ENCODE results near the gene SIAH1.
A peak's percentile ranks its signal among the peaks of the same experiment; 100 is the strongest.
"Not testable (repeated sequence)": the region's sequence is repeated elsewhere in the genome, so short reads cannot be mapped to it uniquely, and the experiment has no call there.

The SIAH1 gene

DNA sequence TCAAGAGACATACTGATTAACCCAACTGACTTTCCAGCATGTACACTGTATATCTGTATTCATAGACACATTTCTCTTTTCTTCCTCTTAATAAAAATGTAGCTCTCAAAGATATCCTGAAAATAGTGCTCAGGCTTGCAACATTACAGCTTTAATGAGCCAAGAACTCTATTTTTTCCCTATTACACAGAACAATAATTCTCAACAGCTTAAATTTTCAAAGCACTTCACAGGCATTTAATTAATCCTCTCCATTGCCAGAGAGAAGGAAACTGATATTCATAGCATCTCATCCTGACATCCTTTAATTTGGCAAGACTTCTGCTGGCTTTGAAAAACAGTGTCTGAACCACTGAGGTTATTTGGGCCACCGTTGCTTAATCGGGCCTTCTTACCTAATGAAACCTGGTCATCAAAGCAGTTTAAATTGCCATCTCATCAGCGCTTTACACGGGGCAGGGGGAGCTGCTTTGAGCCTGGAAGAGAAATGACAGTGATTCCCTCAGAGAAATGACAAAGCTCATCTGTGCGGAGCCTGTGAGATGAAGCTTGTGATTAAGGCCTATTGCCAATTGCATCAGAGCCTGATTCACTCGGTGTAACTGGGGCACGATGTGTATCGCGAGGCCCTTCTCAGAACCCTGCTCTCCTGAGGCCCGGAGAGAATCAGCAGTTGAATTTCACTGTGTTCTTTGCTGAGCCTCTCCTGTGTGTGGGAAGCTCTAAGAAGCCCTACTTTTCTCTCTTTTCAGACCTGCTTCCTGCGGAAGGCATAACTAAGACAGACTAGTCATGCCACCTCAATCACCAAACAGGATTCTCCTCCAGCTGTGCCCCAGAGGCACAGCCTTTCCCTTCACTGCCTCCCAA lies 8.5 kb upstream of the SIAH1 start:
- DNase-seq (ENCODE audit: low spot score): peak; percentile 64

DNA sequence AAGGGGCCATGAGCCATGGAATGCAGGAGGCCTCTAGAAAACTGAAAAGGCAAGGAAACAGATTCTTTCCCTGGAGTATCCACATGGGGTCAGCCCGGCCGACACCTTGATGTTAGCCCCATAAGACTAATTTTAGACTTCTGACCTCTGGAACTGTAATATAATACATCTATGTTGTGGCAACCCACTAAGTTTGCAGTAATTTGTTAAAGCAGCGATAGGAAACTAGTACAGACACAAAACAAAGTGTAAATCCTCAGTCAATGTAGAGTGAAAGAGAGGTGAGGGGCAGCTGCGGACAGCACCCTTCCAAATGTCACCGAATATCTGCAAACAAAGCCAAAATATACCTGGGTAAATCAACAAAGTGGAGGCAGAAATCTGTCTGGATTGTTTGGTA lies 7.2 kb upstream of the SIAH1 start:
- no peak for DNase-seq (ENCODE audit: low spot score)

DNA sequence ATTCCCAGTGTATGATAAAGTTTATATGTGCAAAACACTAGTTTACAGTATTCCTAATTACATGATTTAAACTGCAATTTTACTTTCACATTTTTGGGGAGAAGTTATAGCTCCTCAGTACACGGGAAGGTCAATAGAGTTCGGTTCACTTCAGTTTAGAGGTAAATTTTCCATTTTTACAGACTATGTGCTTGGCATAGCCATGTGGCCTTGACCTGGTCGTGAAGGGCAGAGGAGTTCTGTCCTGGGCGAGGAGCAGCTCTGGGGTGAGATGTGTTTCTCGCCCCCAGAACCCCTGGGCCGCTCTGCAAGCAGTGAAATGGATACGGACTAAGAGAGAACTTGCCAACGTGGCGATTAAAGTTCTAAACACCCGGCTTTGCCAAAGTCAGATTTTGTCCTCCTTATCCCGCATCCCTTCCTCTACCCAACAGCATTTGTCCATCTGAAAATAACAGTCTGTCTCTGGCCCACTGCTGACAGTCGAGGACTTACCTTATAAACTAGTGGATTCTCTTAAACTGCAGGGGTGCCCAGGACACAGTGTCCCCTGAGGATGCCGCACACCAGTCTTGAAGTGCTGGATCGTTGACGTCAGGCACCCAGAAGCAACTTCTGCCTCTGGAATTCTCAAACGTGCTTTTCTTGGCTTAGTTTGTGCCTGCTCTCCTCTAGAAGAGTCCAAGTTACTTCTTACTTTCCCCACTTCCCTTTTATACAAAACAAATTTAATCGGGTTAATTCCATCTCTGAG lies 1.5 kb upstream of the SIAH1 start:
- no peak for DNase-seq (ENCODE audit: low spot score)

DNA sequence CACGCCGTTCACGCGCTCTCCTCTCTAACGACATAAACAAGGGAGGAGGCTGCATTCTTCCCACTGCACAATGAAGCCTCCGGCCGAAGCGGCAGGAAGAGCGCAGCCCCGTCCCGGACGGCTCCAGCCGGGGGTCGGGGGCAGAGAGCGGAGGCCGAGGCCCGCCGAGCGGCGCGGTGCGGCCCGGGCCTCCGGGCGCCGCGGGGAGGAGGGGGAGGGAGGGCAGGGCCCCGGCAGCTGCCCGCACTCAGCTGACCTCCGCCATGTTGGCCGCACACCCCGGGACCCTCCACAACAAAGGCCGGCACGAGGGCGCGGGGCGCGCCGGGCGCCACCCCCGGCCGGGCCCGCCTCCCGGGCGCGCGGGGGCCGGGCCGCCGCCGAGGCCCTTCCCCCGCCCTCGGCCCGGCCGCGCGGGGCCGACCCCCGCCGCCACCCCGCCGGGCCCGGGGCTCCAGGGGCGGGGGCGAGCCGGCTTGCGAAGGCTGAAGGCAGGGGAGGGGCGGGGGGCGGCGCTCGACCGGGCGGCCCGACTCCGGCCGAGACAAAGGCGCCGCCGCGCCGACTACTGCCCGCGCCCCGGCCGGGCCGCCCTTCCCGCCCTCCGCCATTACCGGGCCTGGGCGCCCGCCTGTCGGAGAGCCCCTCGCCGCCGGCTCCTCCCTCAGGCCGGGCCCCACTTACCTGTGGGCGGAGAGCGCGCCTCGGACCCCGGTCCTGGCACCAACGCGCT lies 527 bp downstream of the SIAH1 start:
- DNase-seq (ENCODE audit: low spot score): peak; percentile 55

DNA sequence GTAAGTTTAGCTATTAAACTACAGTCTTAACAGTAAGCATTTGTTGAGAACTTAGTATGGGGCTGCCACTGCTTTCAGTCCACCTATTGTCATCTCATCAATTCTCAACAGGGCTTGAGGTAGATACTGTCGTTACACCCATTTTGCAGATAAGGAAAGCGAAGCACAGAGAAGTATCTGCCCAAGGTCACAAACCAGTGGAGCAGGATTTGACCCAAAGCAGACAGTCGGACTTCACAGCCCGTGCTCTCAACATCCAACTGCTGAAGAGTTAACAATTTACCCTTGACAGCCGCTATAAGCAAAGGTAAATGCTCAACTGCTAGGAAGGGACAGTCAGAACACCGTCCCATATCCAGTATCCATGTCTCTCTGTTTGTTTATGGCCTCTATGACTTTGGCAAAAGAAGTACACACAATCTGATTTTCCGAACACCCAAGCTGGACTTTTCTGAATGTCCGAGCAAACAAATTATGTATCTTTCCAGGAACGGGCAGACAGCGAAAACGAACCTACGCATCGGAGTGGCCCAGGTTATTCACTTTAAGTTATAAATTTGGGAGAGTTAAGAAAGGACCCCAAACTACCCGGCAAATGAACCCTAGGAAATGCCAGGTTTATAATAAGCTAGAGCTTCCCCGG lies 1.2 kb downstream of the SIAH1 start:
- peak; percentile 45 for DNase-seq (ENCODE audit: low spot score)

DNA sequence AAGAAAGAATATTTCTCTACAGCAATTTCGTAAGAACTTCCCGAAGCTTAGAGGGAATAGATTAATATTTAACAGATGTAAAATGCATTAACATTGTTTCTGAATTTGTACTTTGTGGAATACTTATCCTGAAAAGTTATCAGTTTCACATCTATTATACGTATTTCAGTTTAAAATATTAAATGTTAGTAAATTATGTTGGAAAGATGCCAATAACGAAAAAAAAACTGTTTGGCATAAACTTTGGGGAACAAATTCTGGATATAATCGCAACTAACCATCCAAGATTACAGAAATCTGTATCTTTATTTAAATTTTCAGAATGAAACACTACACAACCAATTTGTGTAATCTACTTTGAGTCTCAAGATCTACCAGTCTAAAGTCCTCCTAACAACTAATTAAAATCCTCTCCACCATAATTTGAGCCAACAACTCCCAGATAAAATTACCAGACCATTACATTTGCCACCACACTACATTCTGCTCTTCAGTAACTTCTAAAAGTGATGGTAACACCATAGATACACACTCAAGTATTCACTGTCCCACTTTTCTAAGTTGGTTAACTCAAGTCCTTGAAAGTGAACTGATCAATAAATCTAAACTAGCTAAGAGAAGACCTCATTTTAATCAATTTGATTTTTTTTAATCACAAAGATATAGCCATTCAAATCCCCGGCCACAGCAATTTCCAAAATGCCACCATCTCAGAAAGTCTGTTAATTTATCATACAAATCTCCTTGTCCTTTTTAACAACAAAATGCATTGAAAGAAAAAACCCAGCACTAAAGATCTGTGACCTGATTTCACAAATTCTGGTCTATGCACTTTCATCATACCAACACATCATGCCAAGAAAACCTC lies 2.0 kb downstream of the SIAH1 start:
- no peak for DNase-seq (ENCODE audit: low spot score)

DNA sequence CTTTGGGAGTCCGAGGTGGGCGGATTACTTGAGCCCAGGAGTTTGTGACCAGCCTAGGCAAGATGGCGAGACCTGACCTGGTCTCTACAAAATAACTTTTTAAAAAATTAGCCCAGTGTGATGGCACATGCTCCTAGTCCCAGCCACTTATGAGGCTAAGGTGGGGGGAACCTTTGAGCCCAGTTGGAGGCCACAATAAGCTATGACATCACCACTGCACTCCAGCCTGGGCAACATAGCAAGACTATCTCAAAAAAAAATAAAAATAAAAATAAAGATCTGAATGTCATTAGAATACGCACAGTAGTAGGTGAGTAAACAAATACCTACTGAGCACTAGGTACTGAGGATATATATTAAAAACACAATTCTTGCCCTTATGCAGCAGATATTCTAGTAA lies 3.1 kb downstream of the SIAH1 start:
- no peak for DNase-seq (ENCODE audit: low spot score)

DNA sequence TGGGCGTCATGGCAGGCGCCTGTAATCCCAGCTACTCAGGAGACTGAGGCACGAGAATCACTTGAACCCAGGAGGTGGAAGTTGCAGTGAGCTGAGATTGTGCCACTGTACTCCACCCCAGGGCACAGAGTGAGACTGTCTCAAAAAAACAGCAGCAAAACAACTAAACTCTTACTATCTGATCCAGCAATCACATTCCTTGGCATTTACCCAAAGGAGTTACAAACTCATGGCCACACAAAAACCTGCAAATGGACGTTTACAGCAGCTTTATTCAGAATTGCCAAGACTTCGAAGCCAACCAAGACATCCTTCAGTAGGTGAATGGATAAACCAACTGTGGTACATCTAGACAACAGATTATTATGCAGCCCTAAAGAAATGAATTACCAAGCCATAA lies 4.0 kb downstream of the SIAH1 start:
- DNase-seq (ENCODE audit: low spot score): no peak

DNA sequence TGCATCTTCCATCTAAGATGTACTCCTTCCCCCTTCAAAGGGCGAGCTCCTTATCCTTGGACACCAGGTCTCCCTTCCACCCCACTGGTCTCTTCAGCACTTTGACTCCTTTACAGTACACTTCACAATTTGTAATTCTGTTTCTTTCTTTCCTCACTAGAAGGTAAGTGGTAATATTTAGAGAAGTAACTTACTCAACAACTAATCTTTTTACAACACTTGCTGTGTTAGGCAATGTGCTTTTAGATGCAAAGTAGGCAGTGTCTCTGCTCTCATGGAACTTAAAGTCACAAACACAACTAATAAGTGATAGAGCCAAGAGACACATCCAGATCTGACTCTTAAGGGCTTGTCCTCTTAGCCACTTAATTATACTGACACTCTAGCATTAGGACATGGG lies 6.4 kb downstream of the SIAH1 start:
- no peak for DNase-seq (ENCODE audit: low spot score)

DNA sequence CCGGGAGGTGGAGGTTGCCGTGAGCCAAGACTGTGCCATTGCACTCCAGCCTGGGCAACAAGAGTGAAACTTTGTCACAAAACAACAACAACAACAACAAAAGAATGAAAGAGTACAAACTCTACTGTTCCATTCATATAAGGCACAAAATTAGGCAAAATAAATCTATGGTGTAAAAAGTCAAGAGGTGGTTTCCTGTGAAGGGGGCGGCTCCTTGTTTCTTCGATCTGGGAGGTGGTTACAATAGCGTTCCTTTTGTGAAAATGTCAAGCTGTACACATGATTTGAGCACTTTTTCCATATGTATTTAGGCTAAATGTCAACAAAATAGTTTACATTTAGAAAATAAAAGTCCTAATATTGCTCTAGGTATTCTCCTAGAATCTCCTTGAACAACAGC lies 6.9 kb downstream of the SIAH1 start:
- DNase-seq (ENCODE audit: low spot score): no peak

DNA sequence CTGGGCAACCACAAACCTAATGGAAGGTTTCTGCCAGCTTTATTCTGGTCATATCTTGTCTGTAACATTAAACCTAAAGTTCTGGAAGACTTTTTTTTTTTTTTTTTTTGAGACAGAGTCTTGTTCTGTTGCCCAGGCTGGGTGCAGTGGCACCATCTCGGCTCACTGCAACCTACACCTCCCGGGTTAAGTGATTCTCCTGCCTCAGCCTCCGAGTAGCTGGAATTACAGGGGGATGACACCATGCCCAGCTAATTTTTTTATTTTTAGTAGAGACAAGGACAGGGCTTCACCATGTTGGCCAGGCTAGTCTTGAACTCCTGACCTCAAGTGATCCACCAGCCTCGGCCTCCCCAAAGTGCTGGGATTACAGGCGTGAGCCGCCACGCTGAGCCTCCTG lies 7.9 kb downstream of the SIAH1 start:
- DNase-seq (ENCODE audit: low spot score): not testable (repeated sequence)

DNA sequence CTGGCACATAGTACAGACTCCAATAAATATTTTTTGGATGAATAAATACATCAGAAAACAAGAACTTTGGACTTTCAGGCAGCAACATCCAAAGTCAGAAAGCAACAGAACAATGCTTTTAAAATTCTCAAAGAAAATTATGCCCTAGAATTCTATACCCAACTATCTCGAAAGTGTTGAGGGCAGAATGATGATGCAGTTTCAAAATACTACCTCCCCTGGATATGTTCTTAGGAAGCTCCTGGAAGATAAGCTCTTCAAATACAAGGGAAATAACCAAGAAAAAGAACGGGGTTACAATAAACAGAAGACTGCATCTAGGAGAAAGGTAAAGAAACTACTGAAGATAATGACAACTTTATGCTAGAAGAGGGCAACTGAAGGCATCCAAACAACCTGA lies 11.0 kb downstream of the SIAH1 start:
- no peak for DNase-seq (ENCODE audit: low spot score)

DNA sequence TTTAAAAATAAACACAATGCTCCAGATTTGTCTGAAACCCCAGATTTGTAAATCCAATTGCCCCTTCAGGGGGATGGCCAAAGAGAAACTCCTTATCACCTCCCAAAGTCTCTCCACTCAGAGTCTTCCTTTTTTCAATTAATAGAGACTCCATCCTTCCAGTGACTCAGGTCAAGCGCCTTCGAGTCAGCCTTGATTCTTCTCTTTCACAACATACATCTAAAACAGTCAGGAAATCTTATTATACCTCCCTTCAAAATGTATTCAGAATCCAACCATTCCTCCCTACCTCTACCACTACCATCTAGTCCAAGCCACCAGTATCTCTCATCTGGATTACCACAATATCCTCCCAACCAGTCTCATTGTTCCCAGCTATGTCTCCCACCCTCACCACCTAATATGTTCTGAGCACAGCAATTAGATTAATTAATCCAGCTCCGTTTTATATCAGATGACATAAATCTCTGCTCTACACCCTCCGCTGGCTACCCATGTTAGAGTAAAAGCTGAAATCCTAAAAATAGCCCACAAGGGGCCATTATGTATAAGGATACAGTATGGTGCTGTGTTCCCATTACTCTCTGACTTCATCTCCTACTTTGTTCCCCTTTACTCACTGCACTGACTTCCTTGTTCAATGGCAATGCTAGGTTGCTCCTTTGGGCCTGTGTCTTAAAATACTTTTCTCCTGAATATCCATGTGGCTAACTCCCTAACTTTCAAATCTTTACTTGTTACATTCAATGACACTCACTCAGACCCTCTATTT lies 11.8 kb downstream of the SIAH1 start:
- DNase-seq (ENCODE audit: low spot score): no peak

DNA sequence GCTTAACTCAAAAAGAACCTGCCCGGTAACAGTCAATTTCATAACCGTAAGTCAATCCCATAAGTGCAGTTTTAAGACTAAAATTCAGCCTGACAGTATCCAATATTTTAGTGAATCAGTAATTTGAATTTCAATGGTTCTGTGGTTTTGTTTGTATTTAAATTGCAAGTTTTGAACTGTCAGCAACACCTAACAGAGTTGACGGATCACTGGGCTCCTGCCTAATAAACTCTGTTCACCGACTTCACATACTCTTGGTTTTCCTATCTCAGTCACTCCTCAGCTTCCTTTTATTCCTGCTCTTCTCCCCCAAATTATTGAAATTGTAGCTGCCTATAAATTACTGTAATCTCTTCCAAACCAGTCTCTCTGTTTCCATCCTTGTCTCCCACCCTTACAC lies 12.5 kb downstream of the SIAH1 start:
- no peak for DNase-seq (ENCODE audit: low spot score)

DNA sequence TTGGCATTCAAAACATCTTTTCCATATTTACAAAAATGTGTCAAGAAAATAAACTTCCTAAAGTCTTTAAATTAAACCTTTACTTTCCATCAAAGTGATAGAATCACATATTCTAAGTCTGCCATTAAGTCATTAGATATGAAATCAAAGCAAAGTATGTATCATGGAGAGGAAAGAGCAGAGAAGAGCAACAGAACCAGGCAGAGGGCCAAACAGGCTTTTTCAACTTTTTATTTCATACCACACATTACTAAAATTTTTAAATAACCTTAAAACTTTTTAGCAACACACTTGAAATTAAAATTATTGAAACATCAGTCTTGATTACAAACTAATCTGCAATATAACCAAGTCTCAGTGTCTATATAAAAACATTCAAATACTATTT lies 13.8 kb downstream of the SIAH1 start:
- no peak for DNase-seq (ENCODE audit: low spot score)

DNA sequence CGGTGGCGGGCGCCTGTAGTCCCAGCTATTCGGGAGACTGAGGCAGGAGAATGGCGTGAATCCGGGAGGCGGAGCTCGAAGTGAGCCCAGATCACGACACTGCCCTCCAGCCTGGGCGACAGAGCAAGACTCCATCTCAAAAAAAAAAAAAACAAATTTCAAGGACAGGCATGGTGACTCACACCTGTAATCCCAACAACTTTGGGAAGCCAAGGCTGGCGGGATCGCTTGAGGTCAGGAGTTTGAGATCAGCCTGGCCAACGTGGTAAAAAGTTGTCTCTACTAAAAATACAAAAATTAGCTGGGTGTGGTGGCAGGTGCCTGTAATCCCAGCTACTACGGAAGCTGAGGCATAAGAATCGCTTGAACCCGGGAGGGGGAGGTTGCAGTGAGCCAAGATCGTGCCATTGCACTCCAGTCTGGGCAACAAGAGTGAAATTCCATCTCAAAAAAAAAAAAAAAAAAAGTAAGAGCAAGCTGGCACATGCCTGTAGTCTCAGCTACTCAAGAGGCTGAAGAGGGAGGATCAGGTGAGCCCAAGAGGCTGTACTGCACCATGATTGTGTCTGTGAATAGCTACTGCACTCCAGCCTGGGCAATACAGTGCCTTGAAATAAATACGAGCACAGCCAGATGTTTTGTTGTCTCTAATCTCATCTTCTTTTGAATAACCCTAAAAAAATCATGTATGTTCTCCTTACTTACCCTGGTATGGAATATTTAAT lies 14.4 kb downstream of the SIAH1 start:
- not testable (repeated sequence) for DNase-seq (ENCODE audit: low spot score)

DNA sequence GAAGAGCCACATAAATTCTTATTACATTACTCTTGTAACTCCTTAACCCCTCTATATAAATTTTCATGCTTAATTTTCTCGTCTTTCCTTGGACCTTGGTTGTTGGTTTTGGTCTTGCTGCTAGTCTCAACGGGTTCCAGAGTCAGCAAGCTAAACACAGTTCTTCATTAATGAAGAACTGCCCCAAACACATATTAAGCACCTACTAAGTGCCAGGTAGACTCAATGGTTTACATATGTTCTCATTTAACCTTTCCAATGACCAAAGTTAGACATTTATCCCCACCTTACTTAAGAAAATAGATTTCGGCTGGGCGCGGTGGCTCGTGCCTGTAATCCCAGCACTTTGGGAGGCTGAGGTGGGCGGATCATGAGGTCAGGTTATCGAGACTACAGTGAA lies 15.0 kb downstream of the SIAH1 start:
- DNase-seq (ENCODE audit: low spot score): no peak

DNA sequence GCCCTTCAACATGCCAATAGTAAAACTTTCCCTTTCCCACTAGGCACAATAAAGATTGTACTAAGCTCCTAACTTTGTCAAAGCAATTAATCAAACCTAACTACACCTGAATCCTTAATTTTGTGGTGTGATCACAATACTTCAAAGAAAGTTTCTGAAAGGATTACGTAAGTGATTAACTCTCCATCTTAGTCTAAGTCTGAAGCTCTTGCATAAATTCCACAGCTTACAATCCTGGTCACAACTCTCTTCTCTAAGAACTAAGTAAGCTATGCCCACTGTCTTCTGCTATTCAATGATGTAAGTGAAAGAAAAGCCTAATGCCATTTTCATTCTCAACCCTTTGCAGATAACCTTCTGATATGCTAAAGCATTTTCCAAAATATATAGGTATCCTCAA lies 15.4 kb downstream of the SIAH1 start:
- no peak for DNase-seq (ENCODE audit: low spot score)

DNA sequence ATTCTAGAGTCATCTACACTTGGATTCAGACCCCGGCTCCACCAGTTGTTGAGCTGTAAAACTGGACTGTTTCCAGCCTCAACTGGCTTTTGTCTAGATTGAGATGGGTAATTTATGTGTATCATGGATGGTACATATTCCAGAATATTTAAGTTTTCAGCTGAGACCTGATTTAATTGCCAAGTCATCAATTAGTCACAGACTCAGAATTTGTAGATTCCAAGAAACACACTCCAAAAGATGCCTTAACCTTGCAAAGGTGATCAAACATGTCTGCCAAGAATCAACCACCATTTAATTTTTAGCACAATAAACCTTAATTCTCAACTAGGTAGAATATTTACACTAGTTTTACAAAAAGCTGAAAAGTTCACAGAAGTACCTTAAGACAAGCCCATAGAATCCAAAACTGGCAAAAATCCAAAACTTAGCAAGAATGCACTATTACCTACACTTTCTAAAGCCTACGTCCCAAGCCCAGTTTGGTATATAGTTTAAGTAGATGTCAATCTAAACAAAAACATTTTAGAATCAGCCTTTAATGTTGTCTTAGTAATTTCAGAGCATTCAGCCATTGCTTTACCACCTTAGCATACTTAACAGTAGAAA lies 17.7 kb downstream of the SIAH1 start:
- DNase-seq (ENCODE audit: low spot score): no peak
